T-helper 1 cell treated with Interleukin-12 subunit alpha and Interleukin-12 subunit beta and Interleukin-4 antibody, amounts not matched to agents 30 μg/mL and 1 μg/mL, for 36 hours (primary cell): ENCODE results near the gene SCO2.

ENCODE experiments used
- H3K27ac Mint-ChIP-seq: one replicate; pipeline ENCODE4 v1.8.0; 2021; ENCODE audit warnings: mild to moderate bottlenecking, mixed read lengths
- H3K27me3 Mint-ChIP-seq: one replicate; pipeline ENCODE4 v1.8.0; 2021; ENCODE audit warnings: low read depth, mixed read lengths
- H3K36me3 Mint-ChIP-seq: one replicate; pipeline ENCODE4 v1.8.0; 2021; ENCODE audit warnings: low read depth, mixed read lengths
- H3K4me1 Mint-ChIP-seq: one replicate; pipeline ENCODE4 v1.8.0; 2021; ENCODE audit warnings: low read depth, mixed read lengths
- H3K4me3 Mint-ChIP-seq: one replicate; pipeline ENCODE4 v1.8.0; 2021; ENCODE audit warnings: mild to moderate bottlenecking, moderate library complexity, mixed read lengths
- H3K9me3 Mint-ChIP-seq: one replicate; pipeline ENCODE4 v1.8.0; 2021; ENCODE audit warnings: mixed read lengths

SCO2 gene

GRCh38 chr22:50562523-50563412 lies 37.4 kb upstream of the SCO2 start, which contains the start of gene SYCE3:
Gene SYCE3 (minus strand): TSS chr22:50562919. CDS start chr22:50556405, 6,514 bp downstream.
- no peaks in the 10 kb centered on the region for H3K36me3 Mint-ChIP-seq
- H3K9me3 Mint-ChIP-seq: no peaks in the 10 kb centered on the region
- H3K4me3 Mint-ChIP-seq: peak within 1 kb of the TSS; percentile 90
- H3K27me3 Mint-ChIP-seq: peaks cover 8% of the 10 kb centered on the region
- H3K27ac Mint-ChIP-seq: peak within 1 kb of the TSS; percentile 79
- peaks cover 17% of the 10 kb centered on the region for H3K4me1 Mint-ChIP-seq

- Mint-ChIP-seq H3K36me3 (no peaks in the 10 kb centered on the region), H3K4me3 (peak overlapping the region; percentile 69), H3K9me3 (no peaks in the 10 kb centered on the region), H3K4me1 (peaks cover 17% of the 10 kb centered on the region), H3K27ac (peak overlapping the region; percentile 72), H3K27me3 (peaks cover 8% of the 10 kb centered on the region)
Observed at GRCh38 chr22:50561401-50562358, 36.3 kb upstream of the SCO2 start.

- Mint-ChIP-seq H3K4me3 (no peak overlapping the region), H3K9me3 (no peaks in the 10 kb centered on the region)
Observed at GRCh38 chr22:50560034-50560433, 34.6 kb upstream of the SCO2 start.

GRCh38 chr22:50556703-50557102 lies 31.3 kb upstream of the SCO2 start:
- Mint-ChIP-seq H3K36me3 (no peaks in the 10 kb centered on the region), H3K4me1 (peaks cover 7% of the 10 kb centered on the region), H3K4me3 (no peak overlapping the region), H3K9me3 (no peaks in the 10 kb centered on the region), H3K27ac (no peak overlapping the region), H3K27me3 (no peaks in the 10 kb centered on the region)

More at GRCh38 chr22:50560034-50560433, 34.6 kb upstream of the SCO2 start:
- Mint-ChIP-seq H3K27ac (no peak overlapping the region), H3K4me1 (peaks cover 17% of the 10 kb centered on the region), H3K27me3 (peaks cover 8% of the 10 kb centered on the region), H3K36me3 (no peaks in the 10 kb centered on the region)

GRCh38 chr22:50553310-50553709 lies 27.9 kb upstream of the SCO2 start:
- H3K36me3 Mint-ChIP-seq: peaks cover 8% of the 10 kb centered on the region
- H3K4me1 Mint-ChIP-seq: peaks cover 11% of the 10 kb centered on the region
- no peaks in the 10 kb centered on the region for H3K9me3 Mint-ChIP-seq
- H3K27me3 Mint-ChIP-seq: no peaks in the 10 kb centered on the region
- no peak overlapping the region for H3K27ac Mint-ChIP-seq
- H3K4me3 Mint-ChIP-seq: no peak overlapping the region

GRCh38 chr22:50551160-50551752 lies 25.9 kb upstream of the SCO2 start:
- Mint-ChIP-seq H3K27ac (no peak overlapping the region), H3K4me1 (peaks cover 17% of the 10 kb centered on the region), H3K9me3 (no peaks in the 10 kb centered on the region), H3K4me3 (peak overlapping the region; percentile 37), H3K36me3 (peaks cover 8% of the 10 kb centered on the region), H3K27me3 (no peaks in the 10 kb centered on the region)

GRCh38 chr22:50550395-50550794 lies 25.0 kb upstream of the SCO2 start:
- Mint-ChIP-seq H3K4me1 (peaks cover 25% of the 10 kb centered on the region), H3K4me3 (peak overlapping the region; percentile 75), H3K27me3 (no peaks in the 10 kb centered on the region), H3K9me3 (no peaks in the 10 kb centered on the region), H3K36me3 (peaks cover 8% of the 10 kb centered on the region), H3K27ac (peak overlapping the region; percentile 65)

GRCh38 chr22:50548921-50549790 lies 23.8 kb upstream of the SCO2 start:
- H3K4me1 Mint-ChIP-seq: peaks cover 36% of the 10 kb centered on the region
- H3K27me3 Mint-ChIP-seq: no peaks in the 10 kb centered on the region
- no peaks in the 10 kb centered on the region for H3K9me3 Mint-ChIP-seq
- H3K4me3 Mint-ChIP-seq: peak overlapping the region; percentile 75
- peaks cover 8% of the 10 kb centered on the region for H3K36me3 Mint-ChIP-seq
- peak overlapping the region; percentile 74 for H3K27ac Mint-ChIP-seq

GRCh38 chr22:50548040-50548920 lies 22.9 kb upstream of the SCO2 start:
- Mint-ChIP-seq H3K4me1 (peaks cover 36% of the 10 kb centered on the region), H3K36me3 (peaks cover 8% of the 10 kb centered on the region), H3K27me3 (no peaks in the 10 kb centered on the region), H3K4me3 (peak overlapping the region; percentile 67), H3K27ac (peak overlapping the region; percentile 85), H3K9me3 (no peaks in the 10 kb centered on the region)

GRCh38 chr22:50547263-50547985 lies 22.0 kb upstream of the SCO2 start:
- Mint-ChIP-seq H3K27me3 (no peaks in the 10 kb centered on the region), H3K9me3 (no peaks in the 10 kb centered on the region), H3K4me1 (peaks cover 39% of the 10 kb centered on the region), H3K36me3 (peaks cover 10% of the 10 kb centered on the region), H3K27ac (peak overlapping the region; percentile 84), H3K4me3 (peak overlapping the region; percentile 65)

- H3K4me1 Mint-ChIP-seq: peaks cover 45% of the 10 kb centered on the region
- no peaks in the 10 kb centered on the region for H3K9me3 Mint-ChIP-seq
- H3K27me3 Mint-ChIP-seq: no peaks in the 10 kb centered on the region
- H3K36me3 Mint-ChIP-seq: peaks cover 13% of the 10 kb centered on the region
- H3K4me3 Mint-ChIP-seq: peak overlapping the region; percentile 58
- H3K27ac Mint-ChIP-seq: peak overlapping the region; percentile 55
Observed at GRCh38 chr22:50546326-50547262, 21.2 kb upstream of the SCO2 start.
